GM20000 (cell line): ENCODE results near the gene RNF7.

Source experiments
- DNase-seq: peaks from one replicate; pipeline ENCODE4 v3.0.0; 2012; ENCODE audit warnings: low spot score
- CTCF ChIP-seq: IDR thresholded peaks from 2 replicates; pipeline ENCODE4 v1.5.1; 2012; ENCODE audit warnings: mild to moderate bottlenecking, control low read depth; ENCODE audit errors: extremely low read depth, missing control alignments

Gene RNF7

GRCh38 chr3:141709126-141709770 lies 28.9 kb upstream of the RNF7 start:
- DNase-seq: no peak

GRCh38 chr3:141710121-141710520 lies 28.0 kb upstream of the RNF7 start:
- DNase-seq: no peak
- no peak for TF ChIP-seq CTCF

More at GRCh38 chr3:141709126-141709770, 28.9 kb upstream of the RNF7 start:
- TF ChIP-seq CTCF: no peak

- TF ChIP-seq CTCF: no peak
- no peak for DNase-seq
These were observed 27.0 kb upstream of the RNF7 start for GRCh38 chr3:141710888-141711616.

GRCh38 chr3:141714671-141715070 lies 23.4 kb upstream of the RNF7 start:
- DNase-seq: no peak
- no peak for TF ChIP-seq CTCF

GRCh38 chr3:141722081-141722480 lies 16.0 kb upstream of the RNF7 start:
- no peak for DNase-seq
- no peak for TF ChIP-seq CTCF

GRCh38 chr3:141722648-141723047 lies 15.4 kb upstream of the RNF7 start:
- no peak for DNase-seq
- no peak for TF ChIP-seq CTCF

- no peak for TF ChIP-seq CTCF
- no peak for DNase-seq
These were observed 14.8 kb upstream of the RNF7 start for GRCh38 chr3:141723255-141723654.
